GM12891 (cell line): ENCODE measurements around the gene LNX1.

Experiments
- PAX5 ChIP-seq: IDR thresholded peaks from 2 replicates; pipeline ENCODE4 v1.6.1; 2011; ENCODE audit warnings: low read length, moderate library complexity, mild to moderate bottlenecking; ENCODE audit not compliant: insufficient read depth, severe bottlenecking
- POLR2A ChIP-seq: IDR thresholded peaks from 2 replicates; pipeline ENCODE4 v1.6.1; 2011; ENCODE audit warnings: low read depth, low read length, control low read depth
- POLR2AphosphoS5 ChIP-seq: IDR thresholded peaks from 2 replicates; pipeline ENCODE4 v1.6.1; 2011; ENCODE audit warnings: low read depth, low read length, control low read depth
- POU2F2 ChIP-seq: IDR thresholded peaks from 2 replicates; pipeline ENCODE4 v1.6.1; 2011; ENCODE audit warnings: low read depth, mild to moderate bottlenecking, control low read depth, low read length, moderate library complexity
- SPI1 ChIP-seq: IDR thresholded peaks from 2 replicates; pipeline ENCODE4 v1.6.1; 2011; ENCODE audit warnings: low read depth, low read length, control low read depth
- TAF1 ChIP-seq: IDR thresholded peaks from 2 replicates; pipeline ENCODE4 v1.6.1; 2011; ENCODE audit warnings: low read depth, low read length, control low read depth

DNA sequence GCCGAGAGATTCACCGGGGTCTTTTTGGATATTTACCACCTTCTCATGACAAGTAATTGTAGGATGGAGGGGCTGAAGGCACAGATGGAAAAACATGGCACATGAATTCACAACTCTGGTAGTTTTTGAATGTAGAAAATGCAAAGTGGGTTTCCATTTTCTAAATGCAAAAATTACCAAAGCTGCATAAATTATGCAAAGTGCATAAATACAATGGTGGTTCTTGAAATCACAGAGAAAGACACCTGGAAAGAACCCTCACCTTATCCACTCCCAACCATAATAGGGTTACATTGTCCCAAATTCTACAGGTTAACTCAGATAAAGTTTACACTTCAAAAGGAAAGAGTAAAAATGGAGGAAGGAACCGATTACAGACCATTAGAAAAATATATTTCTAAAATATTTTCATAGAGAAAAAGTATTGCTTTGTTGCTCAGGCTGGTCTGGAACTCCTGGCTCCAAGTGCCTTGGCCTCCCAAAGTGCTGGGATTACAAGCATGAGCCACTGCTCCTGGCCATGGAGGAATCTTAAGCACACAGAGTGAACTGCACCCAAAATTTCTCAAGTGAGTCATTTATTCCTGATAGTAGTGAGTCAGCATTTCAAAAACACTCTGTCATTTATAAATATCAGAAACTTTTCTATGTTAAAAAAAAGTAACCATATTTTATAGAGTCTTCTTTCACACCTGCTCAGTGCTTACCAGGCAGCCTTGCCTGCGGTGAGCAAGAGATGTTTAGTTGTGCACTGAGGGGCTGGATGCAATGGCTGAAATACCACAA is 112.4 kb downstream of the LNX1 start:
- no peak for TF ChIP-seq POLR2A
- no peak for TF ChIP-seq TAF1
- TF ChIP-seq POLR2AphosphoS5, result no peak
- no peak for TF ChIP-seq SPI1
- no peak for TF ChIP-seq PAX5
- TF ChIP-seq POU2F2, result no peak
